MM.1S (cell line): ENCODE data around the gene GNPTG.

Experiments
- DNase-seq: peaks from one replicate; pipeline ENCODE4 v3.0.0-alpha.2; 2015
- H2AFZ ChIP-seq: fragments of 300-600 bp; sonication (generic); 2 replicates; pipeline ENCODE4 v1.6.0; 2016; ENCODE audit warnings: antibody characterized with exemption, low read length
- H3F3A ChIP-seq: fragments of 300-600 bp; sonication (generic); 2 replicates; pipeline ENCODE4 v1.6.1; 2016; ENCODE audit warnings: mild to moderate bottlenecking, antibody characterized with exemption, low read length, moderate library complexity, mixed read lengths; ENCODE audit not compliant: insufficient read depth
- H3K27ac ChIP-seq: fragments of 300-600 bp; sonication (generic); 2 replicates; pipeline ENCODE4 v1.5.1; 2016; ENCODE audit warnings: mild to moderate bottlenecking, low read length
- H3K27me3 ChIP-seq: fragments of 300-600 bp; sonication (generic); replicated peaks from 2 replicates; pipeline ENCODE4 v1.6.0; 2016; ENCODE audit warnings: low read length; ENCODE audit not compliant: insufficient read depth
- H3K36me3 ChIP-seq: fragments of 300-600 bp; sonication (generic); replicated peaks from 2 replicates; pipeline ENCODE4 v1.6.1; 2016; ENCODE audit warnings: mild to moderate bottlenecking, low read length, mixed read lengths; ENCODE audit not compliant: insufficient read depth
- H3K4me1 ChIP-seq: fragments of 300-600 bp; sonication (generic); 2 replicates; pipeline ENCODE4 v1.6.1; 2016; ENCODE audit warnings: low read length, mixed read lengths
- H3K4me2 ChIP-seq: fragments of 300-600 bp; sonication (generic); 2 replicates; pipeline ENCODE4 v1.6.0; 2016; ENCODE audit warnings: low read depth, low read length
- H3K4me3 ChIP-seq: fragments of 300-600 bp; sonication (generic); 2 replicates; pipeline ENCODE4 v1.5.1; 2016; ENCODE audit warnings: low read length, mixed read lengths
- H3K79me2 ChIP-seq: fragments of 300-600 bp; sonication (generic); 2 replicates; pipeline ENCODE4 v1.6.1; 2016; ENCODE audit warnings: mixed run types, low read length, mixed read lengths
- H3K9ac ChIP-seq: fragments of 300-600 bp; sonication (generic); 2 replicates; pipeline ENCODE4 v1.6.1; 2016; ENCODE audit warnings: low read length, mixed read lengths
- H3K9me2 ChIP-seq: fragments of 300-600 bp; sonication (generic); replicated peaks from 2 replicates; pipeline ENCODE4 v1.6.1; 2016; ENCODE audit warnings: mild to moderate bottlenecking, low read length, mixed read lengths; ENCODE audit not compliant: insufficient read depth
- H3K9me3 ChIP-seq: fragments of 300-600 bp; sonication (generic); replicated peaks from 2 replicates; pipeline ENCODE4 v1.6.1; 2016; ENCODE audit warnings: mild to moderate bottlenecking, low read length, mixed read lengths; ENCODE audit not compliant: insufficient read depth
- H4K20me1 ChIP-seq: fragments of 300-600 bp; sonication (generic); 2 replicates; pipeline ENCODE4 v1.6.1; 2016; ENCODE audit warnings: mild to moderate bottlenecking, low read length, moderate library complexity, mixed read lengths; ENCODE audit not compliant: insufficient read depth
- EZH2 ChIP-seq: fragments of 300-600 bp; sonication (generic); optimal IDR thresholded peaks from 2 replicates; pipeline ENCODE3; 2017; ENCODE audit warnings: low read depth, mild to moderate bottlenecking, antibody characterized with exemption, low read length, mixed read lengths
- EZH2phosphoT487 ChIP-seq: fragments of 300-600 bp; sonication (generic); IDR thresholded peaks from 2 replicates; pipeline ENCODE4 v1.6.1; 2018; ENCODE audit warnings: antibody characterized with exemption, low read length
- TF ChIP-seq, protein P1 (sequence below): fragments of 300-600 bp; sonication (generic); IDR thresholded peaks from 2 replicates; pipeline ENCODE4 v1.5.1; 2016; ENCODE audit warnings: antibody characterized with exemption, low read length, mixed read lengths

The GNPTG gene

DNA sequence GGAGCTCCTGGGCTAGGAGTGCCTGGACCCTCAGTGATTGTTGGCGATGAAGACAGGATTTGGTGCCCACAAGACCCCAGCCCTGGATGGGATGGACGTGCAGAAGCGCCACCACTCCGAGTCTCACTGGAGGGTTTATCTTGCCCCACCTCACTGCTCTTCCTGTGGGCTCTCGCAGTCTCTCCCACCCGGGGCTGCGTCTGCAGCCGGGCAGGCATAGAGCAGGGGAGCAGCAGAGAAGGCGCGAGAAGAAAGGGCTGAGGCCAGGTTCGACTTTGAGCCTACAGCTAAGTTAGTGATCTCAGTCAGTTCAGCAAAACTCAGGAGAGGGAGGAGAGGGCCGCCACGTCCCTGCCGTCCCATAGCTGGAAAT, 35.7 kb upstream of the GNPTG start:
- Histone ChIP-seq H3K27me3 (no peaks in the 10 kb centered on the region), H3K36me3 (peaks cover 15% of the 10 kb centered on the region), H3K4me1 (peaks cover 9% of the 10 kb centered on the region), H3K4me2 (no peak overlapping the region), H4K20me1 (peaks cover 34% of the 10 kb centered on the region), H3K27ac (no peak overlapping the region), H3K9me3 (no peaks in the 10 kb centered on the region), H3F3A (no peaks in the 10 kb centered on the region), H3K4me3 (no peak overlapping the region), H3K9ac (no peak overlapping the region), H2AFZ (no peak overlapping the region), H3K79me2 (peaks cover 82% of the 10 kb centered on the region), H3K9me2 (no peaks in the 10 kb centered on the region)
- DNase-seq = no peak
- TF ChIP-seq EZH2 (no peak), EZH2phosphoT487 (no peak)
- TF ChIP-seq, protein P1, sequence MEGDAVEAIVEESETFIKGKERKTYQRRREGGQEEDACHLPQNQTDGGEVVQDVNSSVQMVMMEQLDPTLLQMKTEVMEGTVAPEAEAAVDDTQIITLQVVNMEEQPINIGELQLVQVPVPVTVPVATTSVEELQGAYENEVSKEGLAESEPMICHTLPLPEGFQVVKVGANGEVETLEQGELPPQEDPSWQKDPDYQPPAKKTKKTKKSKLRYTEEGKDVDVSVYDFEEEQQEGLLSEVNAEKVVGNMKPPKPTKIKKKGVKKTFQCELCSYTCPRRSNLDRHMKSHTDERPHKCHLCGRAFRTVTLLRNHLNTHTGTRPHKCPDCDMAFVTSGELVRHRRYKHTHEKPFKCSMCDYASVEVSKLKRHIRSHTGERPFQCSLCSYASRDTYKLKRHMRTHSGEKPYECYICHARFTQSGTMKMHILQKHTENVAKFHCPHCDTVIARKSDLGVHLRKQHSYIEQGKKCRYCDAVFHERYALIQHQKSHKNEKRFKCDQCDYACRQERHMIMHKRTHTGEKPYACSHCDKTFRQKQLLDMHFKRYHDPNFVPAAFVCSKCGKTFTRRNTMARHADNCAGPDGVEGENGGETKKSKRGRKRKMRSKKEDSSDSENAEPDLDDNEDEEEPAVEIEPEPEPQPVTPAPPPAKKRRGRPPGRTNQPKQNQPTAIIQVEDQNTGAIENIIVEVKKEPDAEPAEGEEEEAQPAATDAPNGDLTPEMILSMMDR = no peak

DNA sequence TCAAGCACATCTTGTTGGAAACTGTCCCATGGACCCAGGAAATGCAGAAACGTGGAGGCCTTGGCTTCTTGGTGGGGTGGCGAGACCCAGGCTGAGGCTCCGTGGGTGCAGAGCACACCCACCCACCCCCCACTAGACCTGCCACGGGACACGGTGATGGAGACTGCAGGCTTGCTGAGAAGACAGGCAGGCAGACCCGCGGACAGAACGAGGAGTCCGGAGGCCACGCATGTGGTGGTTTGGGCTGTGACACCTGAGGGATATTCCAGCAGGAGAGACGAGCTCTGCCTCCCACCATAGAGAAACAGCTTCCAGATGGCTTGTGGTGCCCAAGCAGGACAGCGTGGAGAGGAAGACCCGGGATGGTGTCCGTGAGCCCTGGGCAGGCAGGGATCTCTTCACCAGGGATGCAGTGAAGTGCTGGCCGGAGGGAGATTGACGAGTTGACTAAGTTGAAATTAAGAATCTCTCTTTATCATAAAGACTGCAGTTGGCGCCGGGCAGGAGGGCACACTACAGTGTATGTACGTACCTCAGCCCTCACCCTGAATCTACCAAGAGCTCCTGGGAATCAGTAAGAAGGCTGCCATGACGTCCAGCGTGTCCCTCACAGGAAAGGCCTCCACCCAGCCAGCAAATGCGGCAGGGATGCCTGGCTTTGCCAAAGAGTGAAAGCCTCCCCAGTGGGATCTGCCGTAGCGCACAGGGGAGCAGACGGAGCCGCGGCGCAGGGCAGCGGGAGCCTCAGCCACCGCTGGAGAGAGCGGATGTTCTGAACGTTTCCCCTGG, 34.1 kb upstream of the GNPTG start:
- no peak overlapping the region for H3K9ac ChIP-seq
- no peaks in the 10 kb centered on the region for H3F3A ChIP-seq
- no peak overlapping the region for H3K27ac ChIP-seq
- no peaks in the 10 kb centered on the region for H3K4me1 ChIP-seq
- no peaks in the 10 kb centered on the region for H3K9me2 ChIP-seq
- H4K20me1 ChIP-seq = peaks cover 18% of the 10 kb centered on the region
- H3K36me3 ChIP-seq = peaks cover 15% of the 10 kb centered on the region
- H3K79me2 ChIP-seq = peaks cover 66% of the 10 kb centered on the region
- no peak for TF ChIP-seq EZH2
- no peak for TF ChIP-seq EZH2phosphoT487
- no peak overlapping the region for H2AFZ ChIP-seq
- no peaks in the 10 kb centered on the region for H3K27me3 ChIP-seq
- no peak overlapping the region for H3K4me2 ChIP-seq
- DNase-seq = no peak
- H3K9me3 ChIP-seq = no peaks in the 10 kb centered on the region
- H3K4me3 ChIP-seq = no peak overlapping the region

DNA sequence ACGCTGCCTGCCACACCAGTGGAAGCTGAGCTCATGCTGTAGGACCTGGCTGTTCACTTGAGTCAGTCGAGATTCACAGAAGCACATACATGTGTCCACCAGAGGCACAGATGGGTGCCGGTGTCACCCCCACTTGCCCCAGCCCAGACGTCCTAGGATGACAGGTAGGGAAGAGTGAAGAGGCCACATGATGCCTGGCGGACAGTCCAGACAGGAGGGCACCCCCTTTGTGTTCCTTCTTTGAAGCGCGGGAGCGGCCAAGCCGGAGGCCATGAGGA, 33.5 kb upstream of the GNPTG start:
- TF ChIP-seq EZH2 (no peak), EZH2phosphoT487 (no peak)
- TF ChIP-seq, protein P1 = no peak
- Histone ChIP-seq H3K27me3 (no peaks in the 10 kb centered on the region), H3K27ac (no peak overlapping the region), H3K9me2 (no peaks in the 10 kb centered on the region), H3K79me2 (peaks cover 60% of the 10 kb centered on the region), H3K9ac (no peak overlapping the region), H3K4me1 (no peaks in the 10 kb centered on the region), H3K36me3 (peaks cover 15% of the 10 kb centered on the region), H3K9me3 (no peaks in the 10 kb centered on the region), H2AFZ (no peak overlapping the region), H3F3A (no peaks in the 10 kb centered on the region), H3K4me2 (no peak overlapping the region), H4K20me1 (peaks cover 13% of the 10 kb centered on the region), H3K4me3 (no peak overlapping the region)
- no peak for DNase-seq

DNA sequence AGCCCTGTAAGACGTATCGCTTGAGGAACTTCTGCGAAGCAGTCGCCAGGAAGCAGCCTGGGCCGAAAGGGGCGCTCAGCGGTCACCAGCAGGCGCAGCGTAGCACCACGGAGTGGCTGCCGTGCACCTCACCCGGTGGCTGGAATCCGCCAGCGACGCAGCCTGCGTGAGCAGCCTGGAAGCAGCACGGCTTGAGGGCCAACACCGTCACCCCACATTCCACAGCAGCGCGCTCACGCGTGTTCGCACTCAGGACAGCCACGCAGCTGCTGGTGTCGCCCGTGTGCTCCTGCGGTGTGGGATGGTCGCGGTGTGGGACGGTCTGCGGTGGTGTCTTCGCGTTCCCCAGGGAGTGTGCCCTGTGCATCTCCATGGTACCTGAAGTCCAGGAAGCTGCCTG, 32.7 kb upstream of the GNPTG start:
- Histone ChIP-seq H3K4me3 (no peak overlapping the region), H3K36me3 (peaks cover 15% of the 10 kb centered on the region), H3K27ac (no peak overlapping the region), H3K79me2 (peaks cover 52% of the 10 kb centered on the region), H3K4me2 (no peak overlapping the region), H2AFZ (no peak overlapping the region), H3K9me2 (no peaks in the 10 kb centered on the region), H3K27me3 (no peaks in the 10 kb centered on the region), H3K9ac (no peak overlapping the region), H3F3A (no peaks in the 10 kb centered on the region), H4K20me1 (peaks cover 6% of the 10 kb centered on the region; the same call in 1 of the 2 replicates), H3K4me1 (no peaks in the 10 kb centered on the region), H3K9me3 (no peaks in the 10 kb centered on the region)
- TF ChIP-seq, protein P1 = no peak
- no peak for TF ChIP-seq EZH2
- no peak for TF ChIP-seq EZH2phosphoT487
- DNase-seq = no peak
